HK-2 (cell line): ENCODE measurements around the gene VANGL1.
A peak's percentile ranks its signal among the peaks of the same experiment; 100 is the strongest.
"Not testable (repeated sequence)": the region's sequence is repeated elsewhere in the genome, so short reads cannot be mapped to it uniquely, and the experiment has no call there.

Experiments
- DNase-seq: peaks from one replicate; pipeline ENCODE4 v3.0.0-alpha.2; 2018; ENCODE audit not compliant: unreplicated experiment

Gene VANGL1

DNA sequence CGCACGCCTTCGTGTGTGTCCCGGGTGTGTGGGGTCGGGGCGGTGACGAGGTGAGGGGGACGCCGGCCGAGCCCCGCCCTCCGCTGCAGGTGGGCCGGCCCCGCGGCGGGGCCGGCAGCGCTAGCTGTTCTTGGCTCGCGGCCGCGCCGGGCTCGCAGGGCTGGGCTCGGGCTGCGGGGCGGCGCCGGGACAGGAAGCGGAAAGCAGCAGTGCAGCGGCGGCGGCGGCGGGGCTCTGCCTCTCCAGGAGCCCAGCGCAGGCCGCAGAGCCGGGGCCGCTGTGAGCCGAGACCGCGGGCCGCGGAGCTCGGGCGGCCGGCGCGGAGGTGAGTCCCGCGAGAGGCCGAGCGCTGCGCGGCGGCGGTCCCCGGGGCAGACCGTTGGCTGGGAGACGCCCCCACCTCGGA lies at the start of gene VANGL1:
Gene VANGL1, plus strand, starts transcription at position 209 of the 406 bp plus-strand sequence. CDS start 9,444 bp downstream, outside the sequence.
- peak; percentile 66 for DNase-seq

DNA sequence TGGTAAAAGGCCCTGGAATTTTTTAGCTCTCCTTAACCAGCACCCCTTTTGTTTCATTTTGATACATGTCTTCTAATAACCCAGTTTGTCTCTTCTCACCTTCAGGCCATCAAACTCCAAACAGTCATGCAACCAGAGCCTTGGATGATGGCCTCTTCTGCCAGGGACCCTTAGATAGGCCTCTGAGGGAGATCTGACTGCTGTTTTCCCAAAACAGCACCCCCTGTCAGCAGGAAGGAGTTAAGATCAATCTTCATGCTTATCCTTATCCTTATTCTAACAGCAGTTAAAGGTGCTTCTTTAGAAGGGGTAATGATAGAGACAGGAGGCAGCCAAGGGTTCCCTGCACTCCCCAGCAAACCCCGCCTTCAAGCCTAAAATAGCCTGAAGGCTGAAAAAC lies 49.5 kb upstream of the VANGL1 start:
- no peak for DNase-seq

- no peak for DNase-seq
Observed at GRCh38 chr1:115593365-115594259, 48.2 kb upstream of the VANGL1 start.

DNA sequence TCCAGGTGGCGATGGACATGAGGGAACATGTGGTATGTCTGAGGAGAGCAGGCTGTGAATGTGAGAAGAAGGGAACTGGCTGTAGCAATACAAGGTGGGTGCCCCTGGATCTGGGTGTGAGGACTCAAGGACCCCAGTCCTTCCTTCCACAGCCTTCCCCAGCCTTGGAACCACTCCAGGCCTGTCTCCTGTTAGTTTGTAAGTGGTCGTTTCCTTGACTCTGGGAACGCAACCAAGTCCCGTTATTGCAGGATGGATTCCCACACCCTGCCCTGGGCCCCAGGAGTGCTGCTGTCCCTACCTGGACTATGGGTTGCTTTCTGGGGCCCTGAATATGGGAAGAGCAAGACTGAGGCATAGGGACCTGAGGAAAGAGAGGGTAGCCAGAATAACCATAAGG lies 47.2 kb upstream of the VANGL1 start:
- no peak for DNase-seq

DNA sequence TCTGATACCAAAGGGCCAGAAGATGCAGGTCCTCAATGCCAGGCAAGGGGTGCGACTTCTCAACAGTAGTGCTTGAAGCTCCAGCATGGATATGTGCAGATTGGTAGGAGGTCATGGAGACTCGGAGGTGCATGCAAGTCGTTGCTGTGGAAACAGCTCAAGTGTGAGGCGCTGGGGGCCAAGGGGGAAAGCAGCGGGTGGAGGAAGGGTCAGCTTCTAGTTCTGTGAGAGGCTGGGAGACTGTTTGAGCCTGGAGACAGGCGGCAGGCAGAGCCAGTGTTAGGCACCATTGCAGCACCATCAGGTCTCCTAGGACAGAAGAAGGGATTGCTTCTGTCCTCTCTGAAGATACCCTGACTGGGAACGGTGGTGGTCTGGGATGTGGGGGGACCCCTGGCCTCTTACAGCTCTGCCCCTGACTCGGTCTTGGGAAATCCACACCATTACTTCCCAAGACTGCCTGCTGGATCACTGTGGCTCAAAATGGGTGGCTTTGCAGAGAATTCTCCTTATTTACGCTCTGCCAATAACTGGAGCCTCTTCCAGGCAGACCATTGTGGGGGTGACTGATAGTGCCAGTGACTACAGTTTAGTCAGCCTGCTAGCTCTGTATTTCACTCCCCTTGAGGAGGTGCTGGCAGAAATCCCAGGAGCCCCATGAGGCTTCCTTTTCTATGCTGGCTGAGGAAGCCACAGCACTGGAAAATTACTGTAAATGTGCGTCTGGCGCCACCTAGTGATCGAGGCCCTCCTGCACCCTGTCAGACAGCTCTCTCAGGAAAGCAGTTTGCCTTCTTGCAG lies 46.3 kb upstream of the VANGL1 start:
- peak; percentile 95 for DNase-seq

- no peak for DNase-seq
Observed at GRCh38 chr1:115596080-115596780, 45.5 kb upstream of the VANGL1 start.

GRCh38 chr1:115604508-115604907 lies 37.3 kb upstream of the VANGL1 start:
- DNase-seq = no peak

DNA sequence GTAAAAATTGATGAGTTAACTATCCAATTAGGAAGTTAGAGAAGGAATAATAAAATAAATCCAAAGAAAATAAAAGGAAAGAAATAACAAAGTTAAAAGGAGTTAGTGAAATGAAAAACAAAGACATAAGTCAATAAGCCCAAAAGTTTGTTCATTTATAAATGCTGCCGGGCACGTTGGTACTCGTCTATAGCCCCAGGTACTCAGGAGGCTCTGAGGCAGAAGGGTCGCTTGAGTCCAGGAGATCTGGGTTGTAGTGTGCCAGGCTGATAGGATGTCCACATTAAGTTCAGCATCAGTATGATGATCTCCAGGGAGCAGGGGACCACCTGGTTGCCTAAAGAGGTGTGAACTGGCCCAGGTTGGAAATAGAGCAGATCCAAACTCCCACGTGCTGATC lies 35.5 kb upstream of the VANGL1 start:
- DNase-seq = no peak

- DNase-seq = no peak
Observed at GRCh38 chr1:115609021-115609420, 32.7 kb upstream of the VANGL1 start.

- DNase-seq = no peak
Observed at GRCh38 chr1:115613767-115614166, 28.0 kb upstream of the VANGL1 start.

GRCh38 chr1:115620453-115620852 lies 21.3 kb upstream of the VANGL1 start:
- DNase-seq = no peak

DNA sequence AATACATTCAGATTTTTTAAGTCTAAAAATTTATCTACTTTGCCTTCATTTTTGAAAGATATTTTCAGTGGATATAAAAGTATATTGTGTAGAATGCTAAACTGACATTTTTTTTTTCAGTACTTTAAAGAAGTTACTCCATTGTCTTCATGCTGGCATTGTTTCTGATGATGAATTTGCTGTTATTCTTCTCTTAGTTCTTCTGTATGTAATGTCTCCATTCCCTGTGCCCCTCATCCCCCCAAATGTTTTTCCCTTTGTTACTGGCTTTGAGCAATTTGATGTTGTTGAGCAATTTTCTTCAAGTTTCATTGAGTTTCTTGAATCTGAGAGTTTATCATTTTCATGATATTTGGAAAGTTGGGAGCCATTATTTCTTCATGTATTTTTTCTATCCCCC lies 20.8 kb upstream of the VANGL1 start:
- DNase-seq = no peak

- no peak for DNase-seq
Observed at GRCh38 chr1:115624859-115625258, 16.9 kb upstream of the VANGL1 start.

GRCh38 chr1:115630342-115630741 lies 11.4 kb upstream of the VANGL1 start:
- no peak for DNase-seq

DNA sequence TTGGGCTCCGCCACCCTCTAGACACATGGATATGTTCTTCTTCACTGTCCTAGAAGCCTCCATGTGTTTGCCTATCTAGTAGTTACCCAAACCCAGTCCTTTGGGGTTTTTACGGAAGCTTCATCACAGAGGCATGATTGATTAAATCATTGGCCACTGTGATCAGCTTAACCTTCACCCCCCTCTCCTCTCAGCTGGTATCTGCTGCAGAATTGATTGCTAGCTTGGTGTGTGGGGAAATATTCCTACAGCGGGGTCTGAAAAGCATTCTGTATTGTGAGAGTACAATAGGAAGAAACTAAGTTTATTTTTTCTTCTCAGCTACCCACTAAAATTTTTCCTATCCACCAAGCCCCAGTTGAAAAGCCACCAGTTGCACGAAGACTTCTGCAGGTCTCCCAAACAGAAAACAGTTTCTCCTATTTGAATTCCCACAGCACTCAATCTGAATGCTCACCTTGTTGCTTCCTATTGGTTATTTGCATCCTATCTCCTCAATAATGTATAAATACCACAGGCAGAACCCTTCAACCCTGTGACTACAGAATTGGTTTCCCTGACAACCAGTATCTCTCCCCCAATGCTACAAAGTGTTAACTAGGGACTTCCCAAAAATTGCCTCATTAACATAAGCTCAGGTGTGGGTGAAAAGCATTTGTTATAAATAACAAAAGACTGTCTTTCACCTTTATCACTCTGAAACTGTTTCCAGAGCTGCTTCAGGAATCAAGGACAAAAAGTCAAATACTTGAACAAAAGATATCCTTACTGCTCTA lies 9.3 kb upstream of the VANGL1 start:
- DNase-seq = no peak

DNA sequence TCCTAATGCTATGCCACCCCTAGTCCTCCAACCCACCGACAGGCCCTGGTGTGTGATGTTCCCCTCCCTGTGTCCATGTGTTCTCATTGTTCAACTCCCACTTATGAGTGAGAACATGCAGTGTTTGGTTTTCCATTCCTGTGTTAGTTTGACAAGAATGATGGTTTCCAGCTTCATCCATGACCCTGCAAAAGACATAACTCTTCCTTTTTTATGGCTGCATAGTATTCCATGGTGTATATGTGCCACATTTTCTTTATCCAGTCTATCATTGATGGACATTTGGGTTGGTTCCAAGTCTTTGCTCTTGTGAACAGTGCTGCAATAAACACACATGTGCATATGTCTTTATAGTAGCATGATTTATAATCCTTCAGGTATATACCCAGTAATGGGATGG lies 8.2 kb upstream of the VANGL1 start:
- not testable (repeated sequence) for DNase-seq

DNA sequence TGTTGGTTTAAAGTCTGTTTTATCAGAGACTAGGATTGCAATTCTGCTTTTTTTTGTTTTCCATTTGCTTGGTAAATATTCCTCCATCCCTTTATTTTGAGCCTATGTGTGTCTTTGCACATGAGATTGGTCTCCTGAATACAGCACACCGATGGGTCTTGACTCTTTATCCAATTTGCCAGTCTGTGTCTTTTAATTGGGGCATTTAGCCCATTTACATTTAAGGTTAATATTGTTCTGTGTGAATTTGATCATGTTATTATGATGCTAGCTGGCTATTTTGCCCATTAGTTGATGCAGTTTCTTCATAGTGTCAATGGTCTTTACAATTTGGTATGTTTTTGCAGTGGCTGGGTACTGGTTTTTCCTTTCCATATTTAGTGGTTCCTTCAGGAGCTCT lies 4.5 kb upstream of the VANGL1 start:
- DNase-seq = not testable (repeated sequence)

- no peak for DNase-seq
Observed at GRCh38 chr1:115640384-115640783, 1.4 kb upstream of the VANGL1 start.

GRCh38 chr1:115642168-115643072 lies 650 bp downstream of the VANGL1 start:
- DNase-seq = peak; percentile 70

DNA sequence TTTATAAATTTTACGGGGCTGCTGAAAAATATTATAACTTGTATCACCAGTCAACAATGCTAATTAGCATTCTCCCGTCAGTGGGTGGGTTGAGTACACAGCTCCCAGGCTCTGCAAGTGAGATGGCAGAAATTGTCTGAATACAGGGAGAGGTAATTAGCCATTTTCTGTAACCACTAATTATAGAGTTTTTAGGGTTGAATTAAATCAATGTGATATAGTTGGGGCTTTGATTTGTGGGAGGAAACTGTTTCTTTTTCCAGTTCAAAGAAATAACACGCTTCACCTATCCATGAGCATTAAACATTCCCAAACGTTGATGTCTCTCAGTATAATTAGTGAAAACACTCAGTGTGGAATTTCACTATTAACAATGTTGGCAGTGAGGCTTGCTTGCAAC lies 1.5 kb downstream of the VANGL1 start:
- DNase-seq = no peak
